Activated B cell treated with CpG ODN at 0.5 μM for 24 hours (primary cell): ENCODE results near the gene DHX15. TPM values are rescaled to one million over a fixed set of nuclear protein-coding genes. Genes with fewer than 3 reads are reported as not detected.

Experiments
- ATAC-seq: fragments of 200-7000 bp; cut with Tn5 transposase; one replicate; pipeline ENCODE4 v1.10.0; 2021; ENCODE audit warnings: low read depth, mild to moderate bottlenecking, moderate library complexity
- CTCF ChIA-PET: fragments of 350-600 bp; sonication (Branson Sonifier 250); formaldehyde crosslinking; loops from one replicate; lab custom pipeline; 2021; ENCODE audit warnings: antibody characterized with exemption; lab: Charles Lee
- POLR2A ChIA-PET: fragments of 350-600 bp; sonication (Branson Sonifier 250); formaldehyde crosslinking; loops from one replicate; lab custom pipeline; 2021; ENCODE audit warnings: antibody characterized with exemption; lab: Charles Lee
- DNase-seq: peaks from one replicate; pipeline ENCODE4 v3.0.0; 2022
- H3K27ac Mint-ChIP-seq: one replicate; pipeline ENCODE4 v1.8.0; 2020; ENCODE audit warnings: mixed read lengths
- H3K27me3 Mint-ChIP-seq: one replicate; pipeline ENCODE4 v1.8.0; 2021; ENCODE audit warnings: mixed read lengths
- H3K36me3 Mint-ChIP-seq: one replicate; pipeline ENCODE4 v1.8.0; 2021; ENCODE audit warnings: low read depth, mixed read lengths
- H3K4me1 Mint-ChIP-seq: one replicate; pipeline ENCODE4 v1.8.0; 2021; ENCODE audit warnings: mixed read lengths
- H3K4me3 Mint-ChIP-seq: one replicate; pipeline ENCODE4 v1.8.0; 2020; ENCODE audit warnings: mild to moderate bottlenecking, mixed read lengths
- H3K9me3 Mint-ChIP-seq: one replicate; pipeline ENCODE4 v1.8.0; 2020; ENCODE audit warnings: mixed read lengths
- CTCF ChIP-seq: fragments of 200-600 bp; IDR thresholded peaks from one replicate; pipeline ENCODE4 v1.8.0; 2022; ENCODE audit warnings: antibody characterized with exemption, mild to moderate bottlenecking
- intact Hi-C: fragments of 100-400 bp; cut with micrococcal nuclease; formaldehyde crosslinking; loops from one replicate; pipeline ENCODE4 v1.15.1; 2024
- total RNA-seq: library from RNA; stranded (reverse); gene quantifications from 2 replicates; pipeline ENCODE4 v1.2.3, GENCODE V29; 2022

The DHX15 gene
- total RNA-seq, 1 donor from 2014 or later: 163 TPM

- H3K36me3 Mint-ChIP-seq: no peaks in the 10 kb centered on the region
- CTCF ChIA-PET: no interaction called here
- peaks cover 13% of the 10 kb centered on the region for H3K9me3 Mint-ChIP-seq
These were observed 37.9 kb upstream of the DHX15 start for GRCh38 chr4:24622146-24622834.

GRCh38 chr4:24615977-24616376 lies 31.6 kb upstream of the DHX15 start:
- H3K27ac Mint-ChIP-seq: no peak overlapping the region
- ChIA-PET POLR2A (no interaction called here), CTCF (no interaction called here)
- peaks cover 2% of the 10 kb centered on the region for H3K27me3 Mint-ChIP-seq
- TF ChIP-seq CTCF: no peak
- no peaks in the 10 kb centered on the region for H3K4me1 Mint-ChIP-seq
- intact Hi-C loops: no loop called here
- H3K36me3 Mint-ChIP-seq: no peaks in the 10 kb centered on the region
- DNase-seq: no peak
- no peak overlapping the region for H3K4me3 Mint-ChIP-seq
- ATAC-seq: no peak
- H3K9me3 Mint-ChIP-seq: peaks cover 12% of the 10 kb centered on the region

More at GRCh38 chr4:24622146-24622834, 37.9 kb upstream of the DHX15 start:
- Mint-ChIP-seq H3K4me1 (no peaks in the 10 kb centered on the region), H3K27ac (no peak overlapping the region), H3K4me3 (no peak overlapping the region), H3K27me3 (peaks cover 18% of the 10 kb centered on the region)
- POLR2A ChIA-PET: no interaction called here
- intact Hi-C loops: no loop called here
- DNase-seq: no peak
- no peak for ATAC-seq
- TF ChIP-seq CTCF: no peak

GRCh38 chr4:24614881-24615280 lies 30.5 kb upstream of the DHX15 start:
- Mint-ChIP-seq H3K27ac (no peak overlapping the region), H3K4me3 (no peak overlapping the region), H3K36me3 (no peaks in the 10 kb centered on the region), H3K27me3 (peaks cover 2% of the 10 kb centered on the region), H3K4me1 (no peaks in the 10 kb centered on the region), H3K9me3 (peaks cover 7% of the 10 kb centered on the region)
- CTCF ChIA-PET: no interaction called here
- intact Hi-C loops: no loop called here
- ATAC-seq (no peak), DNase-seq (no peak)
- no peak for TF ChIP-seq CTCF
- POLR2A ChIA-PET: no interaction called here

GRCh38 chr4:24613502-24613901 lies 29.1 kb upstream of the DHX15 start:
- CTCF ChIA-PET: no interaction called here

GRCh38 chr4:24611575-24611974 lies 27.2 kb upstream of the DHX15 start:
- DNase-seq: no peak
- no peaks in the 10 kb centered on the region for H3K4me1 Mint-ChIP-seq
- intact Hi-C loops: no loop called here
- no peak overlapping the region for H3K4me3 Mint-ChIP-seq
- H3K9me3 Mint-ChIP-seq: no peaks in the 10 kb centered on the region
- no peaks in the 10 kb centered on the region for H3K36me3 Mint-ChIP-seq
- H3K27ac Mint-ChIP-seq: no peak overlapping the region
- POLR2A ChIA-PET: no interaction called here
- no peak for TF ChIP-seq CTCF
- no peak for ATAC-seq
- CTCF ChIA-PET: no interaction called here
- peaks cover 3% of the 10 kb centered on the region for H3K27me3 Mint-ChIP-seq

More at GRCh38 chr4:24613502-24613901, 29.1 kb upstream of the DHX15 start:
- Mint-ChIP-seq H3K27me3 (peaks cover 2% of the 10 kb centered on the region), H3K36me3 (no peaks in the 10 kb centered on the region), H3K4me1 (no peaks in the 10 kb centered on the region), H3K27ac (no peak overlapping the region), H3K9me3 (no peaks in the 10 kb centered on the region), H3K4me3 (no peak overlapping the region)
- POLR2A ChIA-PET: no interaction called here
- no peak for ATAC-seq
- intact Hi-C loops: no loop called here
- no peak for DNase-seq
- no peak for TF ChIP-seq CTCF
